Endodermal cell (in vitro differentiated cells): ENCODE measurements around the gene PSMB3. TPM values are rescaled to one million over a fixed set of nuclear protein-coding genes. Genes with fewer than 3 reads are reported as not detected.

Source experiments
- DNase-seq: peaks from one replicate; pipeline ENCODE4 v3.0.0-alpha.2; 2017
- H3K27ac ChIP-seq: 2 replicates; pipeline ENCODE4 v1.5.1; 2013; ENCODE audit warnings: mild to moderate bottlenecking, low read depth, low read length, moderate library complexity
- H3K27me3 ChIP-seq: 2 replicates; pipeline ENCODE4 v1.6.1; 2013; ENCODE audit warnings: mild to moderate bottlenecking, low read length, moderate library complexity; ENCODE audit not compliant: insufficient read depth, control insufficient read depth, poor library complexity, severe bottlenecking
- H3K36me3 ChIP-seq: 2 replicates; pipeline ENCODE4 v1.7.0; 2013; ENCODE audit warnings: mild to moderate bottlenecking, low read length, moderate library complexity; ENCODE audit not compliant: control insufficient read depth, insufficient read depth
- H3K4me1 ChIP-seq: one replicate; pipeline ENCODE4 v1.7.0; 2013; ENCODE audit warnings: low read length; ENCODE audit not compliant: control insufficient read depth, insufficient read depth
- H3K4me3 ChIP-seq: 2 replicates; pipeline ENCODE4 v1.5.1; 2013; ENCODE audit warnings: mild to moderate bottlenecking, low read length, moderate library complexity
- H3K9ac ChIP-seq: 2 replicates; pipeline ENCODE4 v1.6.1; 2013; ENCODE audit warnings: mild to moderate bottlenecking, low read length, moderate library complexity; ENCODE audit not compliant: poor library complexity, severe bottlenecking; ENCODE audit errors: extremely low read depth
- H3K9me3 ChIP-seq: 2 replicates; pipeline ENCODE4 v1.6.1; 2013; ENCODE audit warnings: mild to moderate bottlenecking, low read length, moderate library complexity; ENCODE audit not compliant: control insufficient read depth
- H3K27ac Mint-ChIP-seq: 2 replicates; pipeline ENCODE4 v1.8.0; 2020; ENCODE audit warnings: mixed read lengths
- H3K27me3 Mint-ChIP-seq: 2 replicates; pipeline ENCODE4 v1.8.0; 2021; ENCODE audit warnings: mild to moderate bottlenecking, mixed read lengths; ENCODE audit not compliant: insufficient read depth
- H3K36me3 Mint-ChIP-seq: 2 replicates; pipeline ENCODE4 v1.8.0; 2020; ENCODE audit warnings: low read depth, mixed read lengths
- H3K4me1 Mint-ChIP-seq: 2 replicates; pipeline ENCODE4 v1.8.0; 2020; ENCODE audit warnings: mixed read lengths
- H3K4me3 Mint-ChIP-seq: 2 replicates; pipeline ENCODE4 v1.8.0; 2020; ENCODE audit warnings: mild to moderate bottlenecking, moderate library complexity, mixed read lengths
- H3K9me3 Mint-ChIP-seq: 2 replicates; pipeline ENCODE4 v1.8.0; 2020; ENCODE audit warnings: mild to moderate bottlenecking, mixed read lengths
- CTCF ChIP-seq: fragments of 200-600 bp; sonication (generic); conservative IDR thresholded peaks from 2 replicates; pipeline ENCODE4 v1.5.0; 2021; ENCODE audit warnings: antibody characterized with exemption, mild to moderate bottlenecking
- WGBS, 2 experiments: methylation state at CpG; one replicate each; pipeline versions ENCODE4 v1.1.5 to v1.1.7; 2013; ENCODE audit warnings: missing lambda C conversion rate in 2 of 2, mixed read lengths in 1 of 2; ENCODE audit not compliant: insufficient coverage in 1 of 2, insufficient read length in 1 of 2; 5-methylcytosine and 5-hydroxymethylcytosine counted together
- total RNA-seq, 2 donors: library from RNA; stranded (reverse); fragmentation: NEBNext Ultra II Directional in 1 of 2; extraction: Animal tissue kit (Norgen Biotek cat#: 25700) in 1 of 2; gene quantifications; 2 replicates in 1 of 2; 3 replicates in 1 of 2; pipeline ENCODE4 v1.2.1, GENCODE V29; 2021

The PSMB3 gene
- total RNA-seq, 2 donors from 2014 or later = 192 to 244 TPM

GRCh38 chr17:38773258-38773657 is 20.7 kb downstream of the PSMB3 start:
- Mint-ChIP-seq H3K27me3 (no peaks in the 10 kb centered on the region), H3K4me3 (no peak overlapping the region), H3K4me1 (no peaks in the 10 kb centered on the region), H3K27ac (no peak overlapping the region), H3K36me3 (peaks cover 83% of the 10 kb centered on the region), H3K9me3 (no peaks in the 10 kb centered on the region)
- Histone ChIP-seq H3K27me3 (no peaks in the 10 kb centered on the region), H3K9ac (no peak overlapping the region), H3K27ac (no peak overlapping the region), H3K4me3 (no peak overlapping the region), H3K4me1 (no peaks in the 10 kb centered on the region), H3K9me3 (no peaks in the 10 kb centered on the region), H3K36me3 (peaks cover 92% of the 10 kb centered on the region)
- no peak for TF ChIP-seq CTCF
- no peak for DNase-seq

DNA sequence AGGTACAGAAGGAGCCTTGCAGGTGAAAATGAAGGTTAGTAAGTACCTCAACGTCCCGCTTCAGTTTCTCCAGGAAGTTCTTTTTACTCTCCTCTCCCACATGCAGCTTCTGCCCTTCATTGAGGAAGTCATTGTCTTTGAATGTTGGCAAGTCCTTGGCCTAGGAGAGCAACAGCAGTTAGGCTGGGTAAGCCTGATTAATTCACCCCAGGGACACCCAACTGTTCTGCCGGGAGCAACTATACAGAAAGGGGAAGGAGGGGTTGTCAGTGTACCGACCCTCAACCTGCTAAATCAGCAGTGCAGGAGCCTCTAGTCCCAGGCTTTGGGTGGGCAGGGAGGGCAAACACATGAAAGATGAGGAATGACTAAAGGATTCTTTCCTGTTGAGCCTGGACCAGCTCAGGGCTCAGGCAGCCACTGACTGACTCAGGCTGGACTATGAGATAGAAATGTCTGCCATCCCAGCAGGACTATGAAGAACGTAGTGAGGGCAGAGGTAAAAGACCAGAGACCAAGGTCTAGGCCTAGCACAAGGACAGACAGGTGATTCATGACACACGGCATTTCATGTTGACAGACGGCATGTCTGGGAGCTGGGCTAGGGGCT is 25.2 kb downstream of the PSMB3 start:
- H3K4me1 ChIP-seq = no peaks in the 10 kb centered on the region
- Mint-ChIP-seq H3K4me1 (no peaks in the 10 kb centered on the region), H3K4me3 (no peak overlapping the region), H3K27me3 (no peaks in the 10 kb centered on the region), H3K27ac (no peak overlapping the region), H3K9me3 (no peaks in the 10 kb centered on the region), H3K36me3 (peaks cover 80% of the 10 kb centered on the region)
- peaks cover 90% of the 10 kb centered on the region for H3K36me3 ChIP-seq
- DNase-seq = no peak
- no peak overlapping the region for H3K27ac ChIP-seq
- no peaks in the 10 kb centered on the region for H3K9me3 ChIP-seq
- H3K4me3 ChIP-seq = no peak overlapping the region
- H3K9ac ChIP-seq = no peak overlapping the region
- no peak for TF ChIP-seq CTCF
- no peaks in the 10 kb centered on the region for H3K27me3 ChIP-seq
- 77 to 86% methylated on average over 7 of the region's 7 CpGs for WGBS, 2 experiments

DNA sequence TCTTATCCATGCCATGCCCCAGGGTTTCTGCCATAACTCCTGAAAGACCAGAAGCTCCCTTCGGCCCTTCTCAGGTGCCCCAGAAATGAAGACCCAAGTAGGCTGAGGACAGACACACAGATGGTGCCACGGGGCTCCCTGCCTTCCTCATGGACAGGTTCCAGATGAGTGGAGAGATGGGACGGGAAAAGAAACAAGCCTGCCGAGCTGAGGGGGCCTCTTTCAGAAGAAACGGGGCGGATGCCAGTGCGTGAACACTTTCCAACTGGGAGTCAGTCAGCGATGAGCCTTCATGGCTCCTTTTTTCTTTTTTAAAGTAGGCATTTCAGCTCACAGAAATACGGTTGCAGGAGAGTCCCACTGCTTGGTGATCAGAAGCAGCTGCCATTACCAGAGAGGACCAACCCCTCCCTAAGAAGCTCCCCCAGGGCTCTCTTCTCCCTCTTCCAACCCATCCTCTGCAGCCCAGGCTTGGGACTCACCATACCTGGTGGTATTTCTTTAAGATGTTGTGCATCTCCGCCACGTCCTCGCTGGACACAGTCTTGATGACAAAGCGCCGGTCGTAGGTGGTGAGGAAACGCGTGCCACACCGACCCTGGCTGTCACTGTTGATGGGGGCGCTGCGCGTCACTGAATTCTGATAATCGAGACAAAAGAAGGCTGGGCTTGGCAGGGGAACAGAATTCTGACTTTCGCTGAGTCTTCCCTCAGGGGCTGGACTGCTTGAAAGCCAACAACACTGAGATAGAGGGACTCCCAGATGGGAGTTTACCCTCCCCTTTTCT is 27.6 kb downstream of the PSMB3 start:
- Mint-ChIP-seq H3K4me3 (no peak overlapping the region), H3K4me1 (no peaks in the 10 kb centered on the region), H3K36me3 (peaks cover 82% of the 10 kb centered on the region), H3K27me3 (no peaks in the 10 kb centered on the region), H3K27ac (no peak overlapping the region), H3K9me3 (no peaks in the 10 kb centered on the region)
- no peak overlapping the region for H3K9ac ChIP-seq
- H3K4me1 ChIP-seq = no peaks in the 10 kb centered on the region
- no peaks in the 10 kb centered on the region for H3K27me3 ChIP-seq
- H3K27ac ChIP-seq = no peak overlapping the region
- no peak for DNase-seq
- no peak for TF ChIP-seq CTCF
- 94 to 99% methylated on average over 23 of the region's 23 CpGs for WGBS, 2 experiments
- peaks cover 91% of the 10 kb centered on the region for H3K36me3 ChIP-seq
- H3K4me3 ChIP-seq = no peak overlapping the region
- no peaks in the 10 kb centered on the region for H3K9me3 ChIP-seq
